ENCODE results near the gene ZNF148.

ZNF148 gene

DNA sequence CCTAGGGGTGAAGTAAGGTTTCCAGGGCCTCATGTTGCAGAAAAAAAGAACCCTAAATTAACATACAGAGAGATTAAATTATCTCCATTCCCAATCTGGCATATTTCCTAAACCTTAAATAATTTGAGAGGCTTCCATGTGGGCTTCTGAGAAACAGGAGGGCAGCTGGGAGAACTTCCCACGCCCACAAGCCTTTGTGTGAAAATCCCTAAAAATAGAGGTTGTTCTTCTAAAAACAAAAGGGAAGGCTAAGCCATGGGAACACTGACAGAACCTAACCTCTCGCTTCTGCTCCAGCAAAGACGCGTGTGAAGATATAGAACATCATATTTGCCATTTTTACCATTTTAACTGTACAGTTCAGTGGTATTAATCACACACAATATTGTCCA is 161.8 kb downstream of the ZNF148 start:
- no peak for DNase-seq

GRCh38 chr3:125212509-125213363 is 162.4 kb downstream of the ZNF148 start, which contains the start of gene SLC12A8:
Gene SLC12A8 (minus strand): TSS chr3:125212748. CDS start chr3:125211349, 1,399 bp downstream.
- DNase-seq = no peak

GRCh38 chr3:125212091-125212508 is 163.0 kb downstream of the ZNF148 start:
- DNase-seq = no peak

DNA sequence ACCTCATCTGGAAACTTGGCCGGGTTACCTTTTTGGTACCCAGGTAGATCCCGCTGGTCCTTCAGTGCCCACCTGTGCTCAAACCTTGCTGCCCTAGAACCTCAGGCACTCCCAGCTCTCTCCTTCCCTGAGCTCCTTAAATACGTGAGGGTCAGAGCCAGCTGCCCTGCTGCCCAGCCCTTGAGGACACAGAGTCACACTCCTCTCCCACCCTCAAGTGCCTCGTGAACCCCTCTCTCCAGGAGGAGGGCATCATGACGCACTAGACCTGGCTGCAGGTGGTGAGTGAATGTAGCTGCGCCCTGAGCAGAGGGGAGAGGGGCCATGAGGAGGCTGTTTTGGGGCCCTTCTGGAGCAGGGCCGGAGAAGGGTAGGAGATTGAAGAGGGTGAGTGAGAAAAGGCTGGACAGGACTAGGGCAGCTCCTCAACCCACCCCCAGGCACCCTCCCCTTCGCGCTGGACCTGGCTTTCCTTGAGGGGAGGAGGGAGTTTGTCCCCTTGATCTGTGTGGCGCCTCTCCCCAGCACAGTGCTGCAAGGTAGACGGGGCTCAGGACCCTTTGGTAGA is 163.5 kb downstream of the ZNF148 start:
- no peak for DNase-seq

DNA sequence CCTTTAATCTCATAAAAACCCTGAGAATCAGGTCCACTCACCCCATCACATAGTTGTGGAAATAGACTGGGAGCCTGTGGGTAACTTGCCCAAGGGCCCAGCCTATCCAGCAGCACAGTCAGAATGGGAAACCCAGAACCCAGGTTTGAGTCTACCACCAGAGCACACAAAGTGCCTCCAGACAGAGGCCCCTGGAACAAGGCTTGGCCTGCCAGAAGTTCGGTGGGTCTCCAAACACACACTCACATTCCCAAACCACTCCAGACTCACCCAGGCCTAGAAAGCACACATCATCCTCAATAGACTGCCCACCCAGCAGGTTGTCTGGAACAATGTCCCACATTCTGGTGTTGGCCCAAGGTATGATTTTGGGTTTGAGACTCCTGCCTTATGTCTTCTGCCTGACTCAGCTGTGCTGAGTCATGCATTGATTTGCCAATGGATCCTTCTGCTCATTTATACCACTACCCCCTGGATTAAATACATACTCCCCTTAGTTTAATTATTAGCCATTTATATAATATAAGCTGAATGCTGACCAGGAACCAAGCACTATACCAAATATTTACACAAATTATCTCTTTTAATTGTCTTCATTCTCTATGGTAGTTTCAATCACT is 167.1 kb downstream of the ZNF148 start:
- no peak for DNase-seq

DNA sequence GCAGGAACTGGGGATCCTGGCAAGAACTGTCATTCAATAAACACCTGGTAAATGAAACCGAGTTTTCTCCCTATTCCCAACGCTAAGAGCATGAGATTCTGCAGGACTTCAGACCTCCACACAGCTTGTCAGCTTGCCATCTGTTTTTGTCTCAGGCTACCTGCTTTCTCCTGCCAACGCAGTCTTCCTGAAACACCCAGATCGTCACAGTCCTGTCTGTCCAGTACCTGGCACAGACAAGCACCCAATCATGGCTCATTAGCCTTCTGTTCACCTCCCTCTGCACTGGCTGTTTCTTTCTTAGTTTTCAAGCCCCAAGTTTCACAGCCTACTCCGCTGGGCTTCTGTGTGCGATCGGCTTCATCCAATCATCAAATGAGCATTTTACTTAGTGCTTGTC is 167.6 kb downstream of the ZNF148 start:
- DNase-seq = no peak

GRCh38 chr3:125206934-125207333 is 168.2 kb downstream of the ZNF148 start:
- no peak for DNase-seq

DNA sequence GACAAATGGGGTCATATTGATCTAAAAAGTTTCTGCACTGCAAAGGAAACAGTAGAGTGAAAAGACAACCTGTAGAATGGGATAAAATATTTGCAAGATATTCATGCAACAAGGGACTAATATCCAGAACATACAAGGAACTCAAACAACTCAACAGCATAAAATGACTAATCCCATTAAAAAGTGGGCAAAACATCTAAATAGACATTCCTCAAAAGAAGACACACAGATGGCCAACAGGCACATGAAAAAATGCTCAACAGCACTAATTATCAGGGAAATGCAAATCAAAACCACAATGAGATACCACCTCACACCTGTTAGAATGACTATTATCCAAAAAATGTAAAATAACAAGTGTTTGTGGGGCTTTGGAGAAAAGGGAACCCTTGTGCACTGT is 171.4 kb downstream of the ZNF148 start:
- no peak for DNase-seq

- no peak for DNase-seq
Observed at GRCh38 chr3:125202197-125202596, 172.9 kb downstream of the ZNF148 start.

DNA sequence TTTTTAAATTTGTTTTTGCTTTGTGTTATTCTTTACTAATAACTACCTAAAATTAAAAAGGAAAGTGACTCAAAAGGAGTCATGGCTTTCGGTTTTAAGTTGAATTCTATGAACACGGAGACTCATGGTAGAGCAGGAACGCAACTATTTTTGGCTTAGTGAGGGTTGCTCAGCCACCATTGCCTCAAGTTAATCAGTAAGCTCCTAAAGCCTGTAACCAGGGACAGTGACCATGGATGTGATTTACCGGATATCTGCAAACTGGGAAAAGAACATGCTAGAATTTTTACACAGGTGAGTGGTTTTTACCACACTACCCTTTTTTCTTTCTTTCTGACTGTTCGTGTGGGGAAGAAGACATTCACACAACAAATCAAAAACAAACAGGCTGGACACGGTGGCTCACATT is 174.4 kb downstream of the ZNF148 start:
- DNase-seq = no peak

DNA sequence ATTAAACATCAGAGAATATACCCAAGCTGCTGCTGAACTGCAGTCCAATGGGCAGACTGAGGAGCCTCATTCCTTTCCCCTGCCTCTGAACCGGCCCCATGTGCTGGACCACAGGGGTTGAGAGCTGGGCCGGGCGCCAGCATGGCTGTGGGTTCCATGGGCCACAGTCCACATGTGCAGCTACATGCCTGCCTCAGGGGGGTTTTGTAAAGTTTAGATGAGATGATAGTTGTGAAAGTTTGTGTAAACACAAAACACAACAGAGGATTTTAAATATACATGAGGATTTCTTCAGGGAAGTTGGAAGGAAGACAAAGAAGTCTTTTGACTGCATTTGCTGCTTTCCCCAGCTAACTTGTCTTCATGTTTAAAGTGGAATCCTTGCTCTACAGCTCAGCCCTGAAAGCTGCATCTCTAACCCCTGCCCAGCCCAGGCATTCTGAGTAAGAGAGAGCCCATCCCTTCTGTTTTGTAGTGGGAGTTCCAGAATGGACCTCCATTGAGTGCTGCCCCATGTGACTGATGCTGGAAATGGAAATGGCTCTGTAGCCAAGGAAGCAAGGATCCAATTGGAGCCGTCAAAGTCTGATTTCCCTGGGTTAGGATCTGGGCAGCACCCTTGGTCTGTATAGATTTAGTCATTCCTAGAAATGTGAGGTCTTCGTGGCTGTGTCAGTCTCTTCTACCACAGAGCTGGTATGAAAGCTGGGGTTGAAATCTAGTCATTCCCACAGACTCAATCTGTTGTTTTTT is 180.1 kb downstream of the ZNF148 start:
- no peak for DNase-seq

GRCh38 chr3:125194061-125194848 is 180.9 kb downstream of the ZNF148 start:
- DNase-seq = no peak

DNA sequence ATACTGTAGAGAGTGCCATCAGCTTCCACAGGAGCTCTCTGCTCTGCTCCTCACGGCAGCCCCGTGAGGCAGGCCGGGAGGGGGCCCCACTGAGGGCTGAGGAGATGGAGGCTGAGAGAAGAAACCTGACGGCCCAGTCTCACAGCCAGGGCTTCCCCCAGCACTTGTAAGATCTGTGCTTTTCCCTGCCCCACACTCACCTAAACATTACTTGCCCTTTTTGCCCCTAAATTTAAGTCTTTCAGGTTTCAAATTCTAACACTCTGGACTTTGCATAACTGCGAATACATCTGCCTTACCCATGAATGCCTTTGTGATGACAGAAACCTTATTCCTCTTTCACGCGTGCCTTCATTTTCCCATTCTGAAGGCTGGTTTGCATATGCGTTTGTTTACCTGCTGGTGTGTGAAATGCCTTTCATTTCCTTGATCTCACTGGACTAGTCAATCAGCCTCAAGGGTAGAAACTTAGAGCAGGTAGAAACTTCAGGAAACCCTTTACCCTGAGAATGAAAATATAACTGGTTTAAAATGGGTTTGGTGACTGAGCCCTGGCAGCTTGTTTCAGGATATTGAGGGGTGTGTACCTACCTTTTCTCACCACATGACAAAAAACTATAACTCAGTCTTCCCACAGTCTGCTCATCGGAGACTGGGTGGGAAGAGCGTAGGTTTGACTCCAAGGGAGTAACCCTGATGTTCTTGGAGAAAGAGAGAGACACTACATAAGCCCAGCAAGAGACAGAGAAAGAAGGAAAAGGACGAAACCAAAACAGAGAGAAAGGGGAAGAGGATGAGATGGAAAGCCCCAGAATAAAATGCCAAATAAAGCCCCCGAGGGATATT is 182.7 kb downstream of the ZNF148 start:
- no peak for DNase-seq

- no peak for DNase-seq
Observed at GRCh38 chr3:125191730-125192129, 183.4 kb downstream of the ZNF148 start.

DNA sequence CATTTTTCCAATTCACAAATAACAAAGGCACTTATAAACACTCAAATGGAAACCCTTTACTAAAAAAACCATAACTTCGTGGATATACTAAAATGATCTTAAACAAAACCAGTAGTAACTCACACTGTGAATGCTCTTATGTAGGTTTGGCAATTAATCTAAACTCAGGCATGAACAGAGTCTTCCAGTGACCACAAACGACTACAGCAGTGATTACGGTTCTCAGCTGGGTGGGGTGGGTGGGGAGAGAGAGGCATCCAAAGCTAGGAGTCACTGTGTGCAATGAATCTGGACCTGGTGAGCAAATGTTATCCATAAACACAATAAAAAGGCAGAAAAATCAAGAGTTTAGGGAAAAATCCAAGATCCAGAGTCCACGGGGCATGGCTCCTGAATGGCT is 183.9 kb downstream of the ZNF148 start:
- no peak for DNase-seq

DNA sequence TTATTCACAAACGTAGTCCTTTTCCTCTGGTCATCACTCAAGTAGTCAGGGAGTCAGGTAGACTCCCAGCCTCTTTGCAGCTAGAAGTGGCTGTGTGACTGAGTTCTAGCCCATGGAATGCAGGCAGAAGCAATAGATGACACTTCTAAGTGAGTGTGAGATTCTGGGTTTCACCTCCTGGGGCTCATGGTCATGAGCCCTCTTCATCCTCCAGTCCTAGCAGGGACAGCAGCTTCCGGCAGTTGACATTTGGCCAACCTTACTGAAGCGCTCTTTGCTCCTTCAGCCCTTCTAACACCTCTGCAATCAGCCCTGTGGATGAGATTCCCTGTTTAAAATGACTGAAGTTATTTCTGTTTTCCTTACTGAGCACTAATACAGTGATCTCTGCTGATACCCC is 184.3 kb downstream of the ZNF148 start:
- DNase-seq = no peak

GRCh38 chr3:125189378-125190165 is 185.6 kb downstream of the ZNF148 start:
- DNase-seq = no peak

DNA sequence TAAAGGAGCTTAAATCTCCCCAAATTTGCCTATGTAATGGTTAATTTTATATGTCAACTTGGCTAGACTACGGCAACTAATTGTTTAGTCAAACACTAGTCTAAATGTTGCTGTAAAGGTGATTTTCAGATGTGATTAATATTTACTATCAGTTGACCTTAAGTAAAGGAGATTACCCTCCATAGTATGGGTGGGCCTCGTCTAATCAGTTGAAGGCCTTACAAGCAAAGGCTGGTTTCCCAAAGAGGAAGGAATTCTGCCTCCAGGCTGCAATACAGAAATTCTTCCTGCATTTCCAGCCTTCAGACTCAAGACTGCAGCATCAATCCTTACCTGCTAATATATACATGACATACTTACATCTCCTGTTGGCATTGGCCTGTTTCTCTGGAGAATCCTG is 186.2 kb downstream of the ZNF148 start:
- no peak for DNase-seq

- no peak for DNase-seq
Observed at GRCh38 chr3:125187599-125187910, 187.6 kb downstream of the ZNF148 start.

GRCh38 chr3:125186800-125187598 is 188.1 kb downstream of the ZNF148 start:
- no peak for DNase-seq
